Thyroid gland (tissue), 4 donors: ENCODE measurements around the gene PCK2. TPM values are rescaled to one million over a fixed set of nuclear protein-coding genes. Genes with fewer than 3 reads are reported as not detected.
"Not testable (repeated sequence)": the region's sequence is repeated elsewhere in the genome, so short reads cannot be mapped to it uniquely, and the experiment has no call there.

Experiments
- DNase-seq, 2 donors: peaks; one replicate each; pipeline ENCODE4 v3.0.0-alpha.2; 2019
- H3K27ac ChIP-seq, 3 donors: fragments of 200-600 bp; sonication (generic); 1 replicate in 2 of 3; 2 replicates in 1 of 3; pipeline ENCODE4 v1.5.1; 2016 to 2019; ENCODE audit warnings: mild to moderate bottlenecking in 1 of 3, moderate library complexity in 1 of 3
- H3K27me3 ChIP-seq: fragments of 200-600 bp; sonication (generic); one replicate; pipeline ENCODE4 v1.5.1; 2019
- H3K36me3 ChIP-seq, 2 donors: fragments of 200-600 bp; sonication (generic); one replicate each; pipeline ENCODE4 v1.5.1; 2016 to 2019
- H3K4me1 ChIP-seq, 2 donors: fragments of 200-600 bp; sonication (generic); one replicate each; pipeline ENCODE4 v1.5.1; 2017 to 2019
- H3K4me3 ChIP-seq, 3 donors: fragments of 200-600 bp; sonication (generic); replicated peaks in 1 of 3; 1 replicate in 2 of 3; 2 replicates in 1 of 3; pipeline ENCODE4 v1.5.1; 2016; ENCODE audit warnings: mild to moderate bottlenecking in 1 of 3
- H3K9me3 ChIP-seq: fragments of 200-600 bp; sonication (generic); one replicate; pipeline ENCODE4 v1.5.1; 2017
- POLR2A ChIP-seq, 2 donors: fragments of 450-650 bp; IDR thresholded peaks; one replicate each; pipeline ENCODE4 v1.6.1; 2017; ENCODE audit warnings: antibody characterized with exemption in 2 of 2, mild to moderate bottlenecking in 2 of 2, moderate library complexity in 1 of 2
- WGBS, 2 donors: methylation state at CpG; one replicate each; pipeline ENCODE4 v1.1.5; 2017; 5-methylcytosine and 5-hydroxymethylcytosine counted together
- intact Hi-C: fragments of 100-400 bp; cut with DNase I; formaldehyde crosslinking; loops from one replicate; pipeline ENCODE4 v1.15.1; 2023
- total RNA-seq, 4 donors: library from RNA; depleted of rRNA; stranded (reverse); fragments of >200 nt; gene quantifications; one replicate each; pipeline ENCODE4 v1.2.3, GENCODE V29; 2016
- TF ChIP-seq, protein P1 (sequence below), 6 experiments: fragments of 200-600 bp in 3 of 6; fragments of 450-650 bp in 3 of 6; sonication (generic) in 3 of 6; IDR thresholded peaks; one replicate each; pipeline ENCODE4 v1.5.1; 2016 to 2019; ENCODE audit warnings: antibody characterized with exemption in 6 of 6, mild to moderate bottlenecking in 2 of 6, inconsistent platforms in 1 of 6, moderate library complexity in 1 of 6

The PCK2 gene
- total RNA-seq, 4 donors from 2014 or later: 29.8 to 47.4 (median 39.3) TPM

DNA sequence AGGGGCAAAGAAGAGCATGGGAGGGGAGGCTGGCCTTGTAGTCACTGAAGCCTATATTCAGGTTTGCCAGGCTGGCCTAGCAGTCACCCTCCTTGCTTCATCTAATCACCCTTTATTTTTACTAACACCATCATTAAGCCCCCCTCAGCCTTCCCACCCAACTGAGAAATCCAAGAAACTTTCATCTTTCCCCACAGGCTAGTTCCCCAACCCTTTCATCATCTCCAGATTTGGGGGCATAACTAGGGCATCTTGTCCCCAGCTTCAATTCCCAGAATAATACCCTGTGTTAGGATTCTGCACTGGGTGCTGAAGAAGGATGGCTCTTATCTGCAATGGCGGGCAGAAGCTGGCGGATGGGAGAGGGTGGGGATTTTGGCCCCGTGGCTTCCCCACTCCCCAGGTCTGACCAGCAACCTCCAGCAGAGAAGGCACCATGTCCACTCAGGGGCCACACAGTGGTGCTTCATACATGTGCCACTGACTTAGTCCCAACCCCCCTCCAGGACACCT is 6.9 kb downstream of the PCK2 start:
- 93 to 100% methylated on average over 3 of the region's 3 CpGs for WGBS, 2 donors
- H3K27ac ChIP-seq: no peak overlapping the region
- no peaks in the 10 kb centered on the region for H3K9me3 ChIP-seq
- intact Hi-C loops: no loop called here
- H3K36me3 ChIP-seq: peaks cover 0 to 18% of the 10 kb centered on the region in 2 donors
- TF ChIP-seq, protein P1, sequence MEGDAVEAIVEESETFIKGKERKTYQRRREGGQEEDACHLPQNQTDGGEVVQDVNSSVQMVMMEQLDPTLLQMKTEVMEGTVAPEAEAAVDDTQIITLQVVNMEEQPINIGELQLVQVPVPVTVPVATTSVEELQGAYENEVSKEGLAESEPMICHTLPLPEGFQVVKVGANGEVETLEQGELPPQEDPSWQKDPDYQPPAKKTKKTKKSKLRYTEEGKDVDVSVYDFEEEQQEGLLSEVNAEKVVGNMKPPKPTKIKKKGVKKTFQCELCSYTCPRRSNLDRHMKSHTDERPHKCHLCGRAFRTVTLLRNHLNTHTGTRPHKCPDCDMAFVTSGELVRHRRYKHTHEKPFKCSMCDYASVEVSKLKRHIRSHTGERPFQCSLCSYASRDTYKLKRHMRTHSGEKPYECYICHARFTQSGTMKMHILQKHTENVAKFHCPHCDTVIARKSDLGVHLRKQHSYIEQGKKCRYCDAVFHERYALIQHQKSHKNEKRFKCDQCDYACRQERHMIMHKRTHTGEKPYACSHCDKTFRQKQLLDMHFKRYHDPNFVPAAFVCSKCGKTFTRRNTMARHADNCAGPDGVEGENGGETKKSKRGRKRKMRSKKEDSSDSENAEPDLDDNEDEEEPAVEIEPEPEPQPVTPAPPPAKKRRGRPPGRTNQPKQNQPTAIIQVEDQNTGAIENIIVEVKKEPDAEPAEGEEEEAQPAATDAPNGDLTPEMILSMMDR (IDR thresholded peaks at IDR 0.05): no peak
- TF ChIP-seq POLR2A (IDR thresholded peaks at IDR 0.05): no peak
- DNase-seq: no peak
- H3K4me3 ChIP-seq: no peak overlapping the region
- no peaks in the 10 kb centered on the region for H3K27me3 ChIP-seq
- peaks cover 5 to 7% of the 10 kb centered on the region in 2 donors for H3K4me1 ChIP-seq

DNA sequence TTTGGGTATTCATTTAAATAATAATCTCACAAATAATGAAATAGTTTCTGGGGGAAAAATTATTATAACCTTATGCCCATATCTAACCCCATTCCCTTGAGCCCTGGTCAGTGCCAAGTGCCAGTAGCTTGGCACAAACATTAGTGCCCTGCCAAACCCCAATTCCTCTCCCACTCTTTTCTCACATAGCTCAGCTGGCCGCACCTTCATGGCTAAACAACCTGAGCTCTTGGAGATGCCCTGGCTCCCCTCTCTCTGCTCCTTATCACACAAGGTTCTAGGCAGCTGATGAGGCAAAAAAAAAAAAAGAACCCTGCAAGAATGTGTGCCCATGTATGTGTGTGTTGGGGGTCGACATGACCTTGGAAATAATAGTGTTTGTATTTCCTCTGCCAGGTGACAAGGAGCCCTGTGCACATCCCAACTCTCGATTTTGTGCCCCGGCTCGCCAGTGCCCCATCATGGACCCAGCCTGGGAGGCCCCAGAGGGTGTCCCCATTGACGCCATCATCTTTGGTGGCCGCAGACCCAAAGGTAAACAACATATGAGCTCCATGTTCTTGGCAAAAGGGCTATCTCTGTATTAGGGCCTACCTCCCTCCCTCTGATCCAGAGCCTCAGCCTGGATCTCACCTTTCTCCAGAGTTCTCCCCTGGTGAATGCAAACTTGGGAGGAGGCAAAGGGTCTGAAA is 8.4 kb downstream of the PCK2 start:
- Histone ChIP-seq H3K9me3 (no peaks in the 10 kb centered on the region), H3K27me3 (no peaks in the 10 kb centered on the region), H3K4me3 (no peak overlapping the region), H3K4me1 (peaks cover 15 to 21% of the 10 kb centered on the region in 2 donors), H3K36me3 (peaks cover 0 to 18% of the 10 kb centered on the region in 2 donors), H3K27ac (no peak overlapping the region)
- no peak for TF ChIP-seq POLR2A (IDR thresholded peaks at IDR 0.05)
- TF ChIP-seq, protein P1 (IDR thresholded peaks at IDR 0.05): no peak
- DNase-seq: no peak
- intact Hi-C loops: no loop called here
- 84 to 92% methylated on average over 7 of the region's 7 CpGs for WGBS, 2 donors

DNA sequence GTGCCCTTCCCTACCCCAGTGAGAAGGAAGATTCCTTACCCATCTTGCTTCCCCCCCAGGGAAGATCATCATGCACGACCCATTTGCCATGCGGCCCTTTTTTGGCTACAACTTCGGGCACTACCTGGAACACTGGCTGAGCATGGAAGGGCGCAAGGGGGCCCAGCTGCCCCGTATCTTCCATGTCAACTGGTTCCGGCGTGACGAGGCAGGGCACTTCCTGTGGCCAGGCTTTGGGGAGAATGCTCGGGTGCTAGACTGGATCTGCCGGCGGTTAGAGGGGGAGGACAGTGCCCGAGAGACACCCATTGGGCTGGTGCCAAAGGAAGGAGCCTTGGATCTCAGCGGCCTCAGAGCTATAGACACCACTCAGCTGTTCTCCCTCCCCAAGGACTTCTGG is 9.3 kb downstream of the PCK2 start:
- intact Hi-C loops: no loop called here
- WGBS, 2 donors: 90 to 93% methylated on average over 6 to 12 of the region's 13 CpGs
- Histone ChIP-seq H3K27ac (no peak overlapping the region), H3K27me3 (no peaks in the 10 kb centered on the region), H3K9me3 (no peaks in the 10 kb centered on the region), H3K4me1 (peaks cover 15 to 25% of the 10 kb centered on the region in 2 donors), H3K4me3 (no peak overlapping the region), H3K36me3 (peaks cover 0 to 12% of the 10 kb centered on the region in 2 donors)
- DNase-seq: no peak
- no peak for TF ChIP-seq POLR2A (IDR thresholded peaks at IDR 0.05)
- TF ChIP-seq, protein P1 (IDR thresholded peaks at IDR 0.05): no peak

DNA sequence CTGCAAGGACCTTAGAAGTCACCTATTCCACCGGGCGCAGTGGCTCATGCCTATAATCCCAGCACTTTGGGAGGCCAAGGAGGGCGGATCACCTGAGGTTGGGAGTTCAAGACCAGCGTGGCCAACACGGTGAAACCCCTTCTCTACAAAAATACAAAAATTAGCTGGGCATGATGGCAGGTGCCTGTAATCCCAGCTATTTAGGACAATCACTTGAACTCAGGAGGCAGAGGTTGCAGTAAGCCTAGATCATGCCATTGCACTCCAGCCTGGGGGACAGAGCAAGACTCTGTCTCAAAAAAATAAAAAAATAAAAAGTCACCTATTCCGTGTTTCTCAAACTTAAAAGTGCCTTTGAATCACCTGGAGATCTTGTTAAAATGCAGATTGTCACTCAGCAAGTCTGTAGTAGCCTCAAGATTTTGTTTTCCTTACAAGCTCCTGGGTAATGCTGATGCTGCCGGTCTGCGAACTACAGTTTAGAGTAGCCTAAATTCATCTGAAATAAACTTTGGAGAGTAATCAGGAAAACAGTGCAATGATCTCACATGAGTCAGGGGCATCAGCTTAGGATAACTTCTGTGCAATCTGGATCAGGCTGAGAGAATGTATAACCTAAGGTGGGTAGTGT is 11.6 kb downstream of the PCK2 start:
- not testable (repeated sequence) for DNase-seq, H3K4me3 ChIP-seq, H3K9me3 ChIP-seq, H3K27me3 ChIP-seq, H3K36me3 ChIP-seq
- Histone ChIP-seq H3K4me1 (peaks cover 15 to 28% of the 10 kb centered on the region in 2 donors), H3K27ac (peak overlapping the region; percentile 77 to 88 (median 79))
- intact Hi-C loops: loop anchor here (5.0 kb wide), 1 partner anchor 48 kb away; no protein-coding TSS in a partner anchor
- 78 to 82% methylated on average over 8 of the region's 8 CpGs for WGBS, 2 donors

DNA sequence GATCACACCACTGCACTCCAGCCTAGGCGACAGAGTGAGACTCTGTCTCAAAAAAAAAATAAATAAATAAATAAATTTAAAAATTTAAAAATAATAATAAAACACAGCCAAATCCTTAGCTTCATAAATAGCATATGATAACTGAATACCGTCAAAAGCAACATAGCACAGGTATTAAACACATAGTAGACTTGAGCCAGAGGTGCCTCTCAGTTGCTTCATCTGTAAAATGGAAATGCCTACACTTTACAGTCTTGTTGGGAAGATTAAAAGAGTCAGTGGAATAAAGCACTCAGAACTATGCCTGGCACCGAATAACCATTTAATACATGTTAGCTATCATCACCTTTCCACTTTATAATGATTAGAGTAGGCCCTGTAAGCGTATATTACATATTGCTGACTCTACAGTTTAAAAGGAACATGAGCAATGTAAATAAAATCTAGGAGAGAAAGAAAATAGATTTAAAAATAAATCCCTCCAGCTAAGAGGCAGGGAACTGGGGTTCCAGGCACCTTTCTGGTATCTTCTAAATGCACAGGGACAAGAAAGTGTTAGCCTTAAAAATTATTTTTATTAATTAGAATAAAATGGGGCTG is 12.7 kb downstream of the PCK2 start:
- TF ChIP-seq POLR2A (IDR thresholded peaks at IDR 0.05): no peak
- intact Hi-C loops: loop anchor here (5.0 kb wide), 1 partner anchor 49 kb away; no protein-coding TSS in a partner anchor

More for the DNA sequence above, 12.7 kb downstream of the PCK2 start:
- no peaks in the 10 kb centered on the region for H3K9me3 ChIP-seq
- peaks cover 15 to 28% of the 10 kb centered on the region in 2 donors for H3K4me1 ChIP-seq
- H3K36me3 ChIP-seq: peaks cover 0 to 5% of the 10 kb centered on the region in 2 donors
- no peak for DNase-seq
- H3K27me3 ChIP-seq: no peaks in the 10 kb centered on the region
- 71 to 74% methylated on average over 4 of the region's 4 CpGs for WGBS, 2 donors
- peak overlapping the region; percentile 77 to 88 (median 79) for H3K27ac ChIP-seq
- H3K4me3 ChIP-seq: no peak overlapping the region
